RCC 7860 (cell line): ENCODE measurements around the gene DCST2.
"Not testable (repeated sequence)": the region's sequence is repeated elsewhere in the genome, so short reads cannot be mapped to it uniquely, and the experiment has no call there.

Experiments
- DNase-seq: peaks from one replicate; pipeline ENCODE4 v3.0.0-alpha.2; 2015; ENCODE audit warnings: low spot score
- FAIRE-seq: peaks from 2 replicates; lab custom pipeline; 2012; peaks lifted over from hg19 to GRCh38; lab: Jason Lieb, UNC

The DCST2 gene

GRCh38 chr1:155000726-155001424, 32.7 kb downstream of the DCST2 start:
- DNase-seq (peak; percentile 64), FAIRE-seq (peak; percentile 2)

DNA sequence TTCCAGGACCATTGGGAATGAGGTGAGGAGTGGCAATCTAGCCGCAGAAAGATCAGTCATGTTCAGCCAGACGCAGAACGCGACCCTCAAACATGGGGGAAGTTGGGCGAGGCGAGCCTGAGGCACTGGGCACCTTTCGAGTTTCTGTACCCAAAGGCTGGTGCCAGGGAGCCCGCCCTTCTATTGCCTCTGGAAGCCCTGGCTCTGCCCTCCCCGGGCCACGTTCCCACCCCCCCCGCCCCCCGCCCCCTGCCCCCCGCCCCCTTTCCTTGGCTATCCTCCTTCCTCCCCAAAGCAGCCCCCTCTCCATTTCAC, 33.2 kb downstream of the DCST2 start:
- no peak for FAIRE-seq
- DNase-seq, result no peak

DNA sequence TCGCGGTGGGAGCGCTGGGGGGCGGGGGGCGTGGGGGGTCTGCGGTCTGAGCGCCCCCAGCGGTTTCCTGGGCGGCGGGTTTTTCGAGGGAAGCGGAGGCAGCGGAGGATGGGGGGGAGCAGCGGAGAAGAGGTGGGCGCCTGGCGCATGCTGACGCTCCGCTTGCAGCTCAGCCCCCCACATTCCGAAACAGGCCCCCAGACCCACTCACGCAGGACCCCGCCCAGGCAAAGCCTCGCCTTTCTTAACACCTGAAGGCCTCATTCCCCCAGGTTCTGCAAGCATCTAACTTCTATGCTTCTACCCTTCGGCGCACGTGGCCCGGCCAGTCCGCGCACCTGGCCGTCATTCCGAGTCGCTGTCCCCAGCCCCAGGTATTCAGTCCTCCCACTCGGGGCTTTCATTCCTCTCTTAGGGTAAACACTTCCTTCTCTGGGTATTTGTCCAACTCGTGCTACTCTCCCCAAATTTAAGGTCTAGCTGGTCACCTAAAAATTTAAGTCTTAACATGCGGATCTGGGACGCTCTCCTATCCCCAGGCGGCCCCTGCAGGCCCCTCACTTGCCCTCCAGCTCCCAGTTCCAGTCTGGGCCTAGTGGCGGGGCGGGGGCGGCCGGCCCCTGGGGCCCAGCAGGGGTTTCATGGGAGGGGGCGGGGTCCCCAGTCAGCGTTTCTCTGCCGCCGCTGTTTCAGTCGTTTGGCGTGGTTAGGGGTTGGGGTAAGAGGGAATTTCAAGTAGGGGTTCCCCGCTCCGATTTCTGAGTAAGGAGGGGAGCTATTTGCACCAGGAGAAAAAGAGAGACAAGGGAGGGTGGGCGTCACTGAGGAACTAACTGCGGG, 33.8 kb downstream of the DCST2 start:
- DNase-seq (no peak), FAIRE-seq (no peak)

DNA sequence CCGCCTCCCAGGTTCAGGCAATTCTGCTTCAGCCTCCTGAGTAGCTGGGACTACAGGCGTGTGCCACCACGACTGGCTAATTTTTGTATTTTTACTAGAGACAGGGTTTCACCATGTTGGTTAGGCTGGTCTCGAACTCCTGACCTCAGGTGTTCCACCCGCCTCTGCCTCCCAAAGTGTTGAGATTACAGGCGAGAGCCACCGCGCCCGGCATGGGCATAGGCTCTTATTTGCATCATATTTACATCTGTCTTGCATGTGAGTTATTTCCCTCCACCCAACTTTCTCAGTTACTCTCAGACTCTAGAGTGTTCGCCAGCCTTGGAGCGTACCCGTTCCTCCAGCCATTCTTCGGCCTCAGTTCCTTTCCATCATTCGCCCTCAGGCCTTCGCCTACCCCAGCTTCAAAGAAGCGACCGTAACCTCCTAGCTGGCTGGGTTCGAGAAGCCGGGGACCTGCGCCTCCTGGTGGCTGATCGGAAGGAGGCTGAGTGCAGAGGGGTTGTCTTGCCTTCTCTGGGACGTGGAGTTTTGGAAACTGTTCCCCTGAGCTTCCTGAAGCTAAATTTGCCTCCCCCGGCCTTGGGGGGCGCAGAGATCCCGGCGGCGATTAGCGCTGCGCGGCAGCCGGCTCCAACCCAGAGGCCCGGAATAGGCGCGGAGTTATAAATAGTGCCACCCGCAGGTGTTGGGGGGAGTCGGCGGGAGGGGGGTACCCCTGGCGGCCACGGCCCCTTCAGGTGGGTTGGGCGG, 34.6 kb downstream of the DCST2 start:
- no peak for FAIRE-seq
- no peak for DNase-seq

GRCh38 chr1:154998201-154998780, 35.3 kb downstream of the DCST2 start:
- no peak for DNase-seq
- no peak for FAIRE-seq

GRCh38 chr1:154996966-154997701, 36.4 kb downstream of the DCST2 start:
- no peak for FAIRE-seq
- DNase-seq, result no peak

GRCh38 chr1:154995301-154995983, 38.1 kb downstream of the DCST2 start:
- FAIRE-seq (peak; percentile 2), DNase-seq (peak; percentile 32)

DNA sequence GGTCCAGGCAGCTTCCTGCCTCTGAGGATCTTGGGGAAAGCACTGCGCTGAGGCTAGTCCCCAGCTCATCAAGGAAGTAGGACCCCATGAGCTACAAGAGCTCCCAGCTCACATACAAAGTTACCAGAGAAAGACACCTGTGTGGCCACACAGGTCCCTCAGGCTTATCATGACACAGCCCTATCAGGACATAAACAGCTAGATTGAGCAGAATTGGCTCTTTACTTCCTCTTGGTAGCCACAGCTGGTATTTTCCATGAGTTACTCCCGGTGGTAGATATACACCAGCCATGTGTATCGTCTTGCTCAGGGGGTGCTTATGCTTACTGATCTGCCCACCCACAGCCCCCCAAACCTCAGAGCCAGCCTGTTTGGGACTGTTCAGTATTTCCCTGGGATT, 39.0 kb downstream of the DCST2 start:
- DNase-seq (no peak), FAIRE-seq (no peak)

DNA sequence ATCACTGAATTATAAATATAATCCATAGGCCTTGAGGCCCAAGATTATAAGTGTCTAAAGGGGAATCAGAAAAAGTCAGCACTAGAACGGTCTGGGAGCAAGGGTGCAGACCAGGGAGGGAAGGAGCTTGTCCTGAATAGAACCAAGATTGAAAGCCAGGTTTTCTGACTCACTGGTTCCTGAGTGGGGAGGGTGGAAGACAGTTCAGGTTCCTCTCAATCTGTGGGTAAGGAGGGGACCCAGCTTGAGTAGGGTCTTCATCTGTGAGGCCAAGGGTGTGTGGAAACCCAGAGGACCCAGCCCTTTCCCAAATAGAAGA, 39.4 kb downstream of the DCST2 start:
- FAIRE-seq (no peak), DNase-seq (no peak)

DNA sequence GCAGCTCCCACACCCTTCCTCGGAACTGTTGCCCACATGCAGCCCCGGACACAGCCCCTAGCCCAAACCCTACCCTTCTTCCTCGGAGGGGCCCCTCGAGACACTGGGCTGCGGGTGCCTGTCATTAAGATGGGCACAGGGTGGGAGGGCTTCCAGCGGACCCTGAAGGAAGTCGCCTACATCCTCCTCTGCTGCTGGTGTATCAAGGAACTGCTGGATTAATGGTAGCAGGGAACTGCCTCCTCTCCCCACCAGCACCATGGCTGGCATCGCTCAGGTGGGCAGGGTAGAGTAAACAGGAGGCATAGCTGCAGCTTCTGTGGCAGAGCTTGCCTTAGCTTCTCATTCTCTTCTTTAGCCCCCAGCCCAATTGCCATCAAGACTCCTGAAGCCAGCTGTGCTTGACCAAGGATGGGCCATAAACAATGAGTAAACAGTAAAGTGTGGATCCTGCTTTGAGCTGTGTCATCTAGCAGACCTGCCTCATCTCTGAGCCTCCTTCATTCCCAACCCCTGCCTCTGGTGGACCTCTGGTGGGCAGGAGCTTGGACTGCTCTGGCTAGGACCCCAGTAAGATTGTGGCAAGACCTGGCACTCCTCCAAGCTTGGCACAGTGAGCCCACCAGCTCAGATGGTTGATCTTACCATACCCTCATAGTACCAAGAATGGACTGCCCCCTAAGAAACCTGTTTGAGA, 39.9 kb downstream of the DCST2 start, which contains the start of gene LENEP:
Gene LENEP, plus strand, starts transcription at position 15 of the 697 bp plus-strand sequence. Its CDS starts 22 bp downstream, at position 37.
- DNase-seq (no peak), FAIRE-seq (no peak)

DNA sequence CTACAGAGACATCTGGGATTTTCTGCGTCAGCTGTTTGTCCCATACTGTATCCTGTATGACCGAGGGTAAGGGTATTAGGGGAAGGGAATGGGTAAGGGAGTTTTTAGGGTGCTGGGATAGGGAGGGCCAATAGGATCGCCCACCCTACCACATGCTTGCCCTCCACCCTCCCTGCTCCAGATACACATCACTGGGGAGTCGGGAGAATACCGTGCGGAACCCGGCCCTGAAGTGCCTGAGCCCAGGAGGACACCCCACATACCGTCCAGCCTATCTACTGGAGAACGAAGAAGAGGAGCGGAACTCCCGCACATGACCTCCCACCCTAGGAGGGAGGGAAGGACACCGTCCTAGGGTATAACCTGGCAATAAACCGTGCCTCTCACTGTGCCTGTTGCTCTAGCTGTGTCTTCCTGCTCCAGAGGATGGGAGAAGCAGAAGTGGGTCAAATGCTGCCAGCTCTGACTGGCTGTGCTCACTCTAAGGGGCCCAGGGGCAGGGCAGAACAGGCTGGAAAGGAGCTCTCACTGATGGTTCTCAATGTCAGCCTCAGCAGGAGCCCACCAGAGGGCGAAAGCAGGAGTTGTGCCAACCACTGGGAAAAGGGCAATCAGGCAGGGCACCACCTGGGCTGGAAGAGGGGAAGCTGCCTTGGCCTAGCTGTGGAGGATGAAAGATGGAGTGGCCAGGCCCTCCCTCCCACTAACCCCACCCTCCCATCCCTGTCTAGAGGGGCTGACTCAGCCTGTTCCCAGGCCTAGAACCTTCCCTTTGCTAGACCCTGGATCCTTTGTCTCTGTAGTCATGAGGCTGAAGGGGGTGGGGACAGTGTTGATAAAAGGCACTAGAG, 40.6 kb downstream of the DCST2 start:
- no peak for FAIRE-seq
- peak; percentile 64 for DNase-seq

GRCh38 chr1:154990276-154990675, 43.3 kb downstream of the DCST2 start:
- no peak for FAIRE-seq

GRCh38 chr1:154989195-154989860, 44.3 kb downstream of the DCST2 start:
- FAIRE-seq (no peak), DNase-seq (no peak)

More at GRCh38 chr1:154990276-154990675, 43.3 kb downstream of the DCST2 start:
- DNase-seq, result no peak

GRCh38 chr1:154988058-154988954, 45.3 kb downstream of the DCST2 start:
- FAIRE-seq (no peak), DNase-seq (no peak)

DNA sequence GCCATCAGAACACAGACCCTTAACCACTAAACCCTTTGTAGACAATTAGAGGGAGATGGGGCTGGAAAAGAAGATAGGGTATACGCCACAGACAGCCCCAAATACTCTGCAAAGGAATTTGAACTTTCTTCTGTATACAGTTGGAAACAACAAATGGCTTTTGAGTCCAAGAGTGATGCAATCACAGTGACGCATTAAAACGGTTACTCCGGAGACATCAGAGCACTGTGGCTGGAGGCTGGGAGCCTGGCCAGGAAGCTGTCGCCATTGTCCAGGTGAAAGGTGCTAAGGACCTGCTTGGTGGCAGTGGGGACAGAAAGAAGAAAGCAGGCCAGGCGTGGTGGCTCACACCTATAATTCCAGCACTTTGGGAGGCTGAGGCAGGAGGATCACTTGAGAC, 46.3 kb downstream of the DCST2 start:
- FAIRE-seq, result no peak
- DNase-seq, result no peak

DNA sequence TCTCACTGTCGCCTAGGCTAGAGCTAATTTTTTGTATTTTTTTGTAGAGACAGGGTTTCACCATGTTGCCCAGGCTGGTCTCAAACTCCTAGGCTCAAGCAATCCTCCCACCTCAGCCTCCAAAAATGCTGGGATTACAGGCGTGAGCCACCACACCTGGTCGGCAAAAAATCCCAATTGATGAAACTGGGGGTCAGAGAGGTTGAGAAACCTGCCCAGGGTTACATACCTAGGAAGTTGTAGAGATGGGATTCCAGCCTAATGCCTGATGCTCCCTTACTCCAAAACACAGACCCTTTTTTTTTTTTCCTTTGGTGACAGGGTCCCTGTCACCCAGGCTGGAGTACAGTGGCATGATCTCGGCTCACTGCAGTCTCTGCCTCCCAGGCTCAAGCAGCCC, 46.8 kb downstream of the DCST2 start:
- not testable (repeated sequence) for FAIRE-seq, DNase-seq
